ENCODE results near the gene SEMA6B.

SEMA6B gene, protein sequence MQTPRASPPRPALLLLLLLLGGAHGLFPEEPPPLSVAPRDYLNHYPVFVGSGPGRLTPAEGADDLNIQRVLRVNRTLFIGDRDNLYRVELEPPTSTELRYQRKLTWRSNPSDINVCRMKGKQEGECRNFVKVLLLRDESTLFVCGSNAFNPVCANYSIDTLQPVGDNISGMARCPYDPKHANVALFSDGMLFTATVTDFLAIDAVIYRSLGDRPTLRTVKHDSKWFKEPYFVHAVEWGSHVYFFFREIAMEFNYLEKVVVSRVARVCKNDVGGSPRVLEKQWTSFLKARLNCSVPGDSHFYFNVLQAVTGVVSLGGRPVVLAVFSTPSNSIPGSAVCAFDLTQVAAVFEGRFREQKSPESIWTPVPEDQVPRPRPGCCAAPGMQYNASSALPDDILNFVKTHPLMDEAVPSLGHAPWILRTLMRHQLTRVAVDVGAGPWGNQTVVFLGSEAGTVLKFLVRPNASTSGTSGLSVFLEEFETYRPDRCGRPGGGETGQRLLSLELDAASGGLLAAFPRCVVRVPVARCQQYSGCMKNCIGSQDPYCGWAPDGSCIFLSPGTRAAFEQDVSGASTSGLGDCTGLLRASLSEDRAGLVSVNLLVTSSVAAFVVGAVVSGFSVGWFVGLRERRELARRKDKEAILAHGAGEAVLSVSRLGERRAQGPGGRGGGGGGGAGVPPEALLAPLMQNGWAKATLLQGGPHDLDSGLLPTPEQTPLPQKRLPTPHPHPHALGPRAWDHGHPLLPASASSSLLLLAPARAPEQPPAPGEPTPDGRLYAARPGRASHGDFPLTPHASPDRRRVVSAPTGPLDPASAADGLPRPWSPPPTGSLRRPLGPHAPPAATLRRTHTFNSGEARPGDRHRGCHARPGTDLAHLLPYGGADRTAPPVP

GRCh38 chr19:4559569-4559968, at the start of gene SEMA6B:
Gene SEMA6B, minus strand, starts transcription at chr19:4559684. Its CDS starts 1,227 bp downstream, at chr19:4558457.
- no peak within 1 kb of the TSS for H3K27ac ChIP-seq (ENCODE audit: low read depth, low read length)
- peaks cover 3% of the 10 kb centered on the region for H3K27me3 ChIP-seq (ENCODE audit: control insufficient read depth, insufficient read depth, low read length)
- H3K9ac ChIP-seq (ENCODE audit: low read length): no peak within 1 kb of the TSS
- no peaks in the 10 kb centered on the region for H3K36me3 ChIP-seq (ENCODE audit: control insufficient read depth, insufficient read depth, low read length)
- H3K4me1 ChIP-seq (ENCODE audit: control insufficient read depth, insufficient read depth, low read length): no peaks in the 10 kb centered on the region
- H3K4me3 ChIP-seq (ENCODE audit: low read length): no peak within 1 kb of the TSS

DNA sequence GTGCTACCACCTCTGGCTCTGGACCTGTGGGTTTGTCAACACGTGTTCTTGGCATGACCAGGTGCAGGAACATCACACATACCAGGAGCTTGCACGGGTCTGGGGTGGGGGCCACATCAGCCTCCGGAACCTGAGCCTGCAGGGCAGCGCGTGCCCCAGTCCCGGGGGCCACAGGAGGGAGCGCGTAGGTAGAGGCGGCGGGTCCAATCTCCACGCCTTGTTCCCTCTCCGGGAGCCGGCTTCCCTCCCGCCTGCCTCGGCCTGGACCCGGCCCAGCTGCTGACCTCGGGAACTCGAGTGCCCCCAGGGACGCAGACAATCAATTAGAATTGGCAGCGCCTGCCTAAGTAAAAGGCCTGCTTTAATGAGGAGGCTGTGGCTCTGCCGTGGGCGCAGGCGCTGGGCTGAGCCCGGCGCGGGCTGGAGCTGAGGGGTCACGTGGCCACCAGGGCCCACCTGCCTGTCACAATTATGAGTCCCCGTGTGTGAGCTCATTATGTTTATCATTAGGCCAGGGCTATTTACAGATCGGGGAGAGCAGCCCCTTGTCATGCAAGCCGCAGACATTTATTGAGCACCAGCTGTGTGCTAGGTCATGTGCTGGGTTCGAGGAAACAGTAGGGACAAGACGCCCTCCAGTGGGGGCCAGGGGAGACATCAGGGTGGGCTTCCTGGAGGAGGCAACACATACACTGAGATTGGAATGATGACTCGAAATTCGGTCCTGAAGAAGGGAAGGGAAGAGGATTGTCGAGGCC, 47.6 kb upstream of the SEMA6B start:
- H3K27ac ChIP-seq (ENCODE audit: low read depth, low read length): no peak overlapping the region
- H3K4me1 ChIP-seq (ENCODE audit: control insufficient read depth, insufficient read depth, low read length): no peaks in the 10 kb centered on the region
- no peaks in the 10 kb centered on the region for H3K27me3 ChIP-seq (ENCODE audit: control insufficient read depth, insufficient read depth, low read length)
- H3K4me3 ChIP-seq (ENCODE audit: low read length): no peak overlapping the region
- H3K36me3 ChIP-seq (ENCODE audit: control insufficient read depth, insufficient read depth, low read length): no peaks in the 10 kb centered on the region
- no peak overlapping the region for H3K9ac ChIP-seq (ENCODE audit: low read length)

DNA sequence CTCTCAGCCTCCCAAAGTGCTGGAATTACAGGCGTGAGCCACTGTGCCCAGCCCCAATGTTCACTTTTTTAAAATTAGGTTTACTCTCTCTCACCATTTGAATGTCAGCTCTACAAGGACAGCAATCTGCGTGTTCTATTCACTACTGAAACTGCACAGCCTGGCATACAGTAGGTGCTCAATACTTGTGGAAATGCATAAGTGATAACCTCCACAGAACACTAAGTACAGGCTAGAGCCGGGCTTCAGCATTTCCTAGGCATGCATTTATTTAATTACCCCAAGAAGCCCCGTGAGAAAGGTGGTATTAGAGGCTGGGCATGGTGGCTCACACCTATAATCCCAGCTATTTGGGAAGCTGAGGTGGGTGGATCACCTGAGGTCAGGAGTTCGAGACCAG, 46.7 kb upstream of the SEMA6B start:
- no peaks in the 10 kb centered on the region for H3K36me3 ChIP-seq (ENCODE audit: control insufficient read depth, insufficient read depth, low read length)
- H3K27me3 ChIP-seq (ENCODE audit: control insufficient read depth, insufficient read depth, low read length): no peaks in the 10 kb centered on the region
- no peak overlapping the region for H3K27ac ChIP-seq (ENCODE audit: low read depth, low read length)
- no peak overlapping the region for H3K4me3 ChIP-seq (ENCODE audit: low read length)
- H3K4me1 ChIP-seq (ENCODE audit: control insufficient read depth, insufficient read depth, low read length): no peaks in the 10 kb centered on the region
- H3K9ac ChIP-seq (ENCODE audit: low read length): no peak overlapping the region

DNA sequence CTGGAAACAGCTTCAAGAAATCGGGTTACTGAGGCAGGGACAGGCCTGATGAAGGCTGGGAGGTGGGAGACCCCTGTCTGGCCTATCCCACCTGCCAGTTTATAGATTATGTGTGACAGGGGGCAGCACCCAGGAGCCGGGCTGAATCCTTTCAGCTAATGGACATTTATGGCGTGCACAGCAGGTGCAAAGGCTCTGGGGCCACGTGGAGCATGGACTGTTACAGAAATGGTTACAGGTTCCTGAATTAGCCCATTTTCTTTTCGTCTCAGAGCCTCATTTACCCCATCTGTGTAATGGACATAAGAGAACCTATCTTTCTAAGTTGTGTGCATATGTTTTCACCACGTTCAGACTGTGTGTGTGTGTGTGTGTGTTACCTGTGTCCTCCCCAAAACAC, 45.4 kb upstream of the SEMA6B start:
- Histone ChIP-seq H3K36me3 (ENCODE audit: control insufficient read depth, insufficient read depth, low read length) (no peaks in the 10 kb centered on the region), H3K4me3 (ENCODE audit: low read length) (no peak overlapping the region), H3K27ac (ENCODE audit: low read depth, low read length) (no peak overlapping the region), H3K4me1 (ENCODE audit: control insufficient read depth, insufficient read depth, low read length) (no peaks in the 10 kb centered on the region), H3K27me3 (ENCODE audit: control insufficient read depth, insufficient read depth, low read length) (peaks cover 3% of the 10 kb centered on the region), H3K9ac (ENCODE audit: low read length) (no peak overlapping the region)

DNA sequence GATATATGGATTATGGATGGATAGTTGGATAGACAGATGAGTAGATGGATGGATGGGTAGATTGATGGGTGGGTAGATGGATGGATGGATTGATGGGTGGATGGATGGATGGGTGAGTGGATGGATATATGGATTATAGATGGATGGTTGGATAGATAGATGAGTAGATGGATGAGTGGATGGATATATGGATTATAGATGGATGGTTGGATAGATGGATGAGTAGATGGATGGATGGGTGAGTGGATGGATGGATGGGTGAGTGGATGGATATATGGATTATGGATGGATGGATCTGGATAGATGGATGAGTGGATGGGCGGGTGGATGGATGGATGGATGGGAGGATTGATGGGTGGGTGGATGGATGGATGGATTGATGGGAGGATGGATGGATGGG, 43.4 kb upstream of the SEMA6B start:
- no peak overlapping the region for H3K27ac ChIP-seq (ENCODE audit: low read depth, low read length)
- no peak overlapping the region for H3K9ac ChIP-seq (ENCODE audit: low read length)
- no peaks in the 10 kb centered on the region for H3K36me3 ChIP-seq (ENCODE audit: control insufficient read depth, insufficient read depth, low read length)
- H3K4me3 ChIP-seq (ENCODE audit: low read length): no peak overlapping the region
- peaks cover 3% of the 10 kb centered on the region for H3K27me3 ChIP-seq (ENCODE audit: control insufficient read depth, insufficient read depth, low read length)
- no peaks in the 10 kb centered on the region for H3K4me1 ChIP-seq (ENCODE audit: control insufficient read depth, insufficient read depth, low read length)

- Histone ChIP-seq H3K4me3 (ENCODE audit: low read length) (no peak overlapping the region), H3K9ac (ENCODE audit: low read length) (no peak overlapping the region), H3K36me3 (ENCODE audit: control insufficient read depth, insufficient read depth, low read length) (no peaks in the 10 kb centered on the region), H3K27ac (ENCODE audit: low read depth, low read length) (no peak overlapping the region), H3K27me3 (ENCODE audit: control insufficient read depth, insufficient read depth, low read length) (peaks cover 3% of the 10 kb centered on the region), H3K4me1 (ENCODE audit: control insufficient read depth, insufficient read depth, low read length) (no peaks in the 10 kb centered on the region)
These were observed 42.8 kb upstream of the SEMA6B start for GRCh38 chr19:4602173-4602788.

GRCh38 chr19:4600893-4601292, 41.4 kb upstream of the SEMA6B start:
- H3K4me1 ChIP-seq (ENCODE audit: control insufficient read depth, insufficient read depth, low read length): no peaks in the 10 kb centered on the region
- no peaks in the 10 kb centered on the region for H3K36me3 ChIP-seq (ENCODE audit: control insufficient read depth, insufficient read depth, low read length)
- peaks cover 3% of the 10 kb centered on the region for H3K27me3 ChIP-seq (ENCODE audit: control insufficient read depth, insufficient read depth, low read length)
- no peak overlapping the region for H3K27ac ChIP-seq (ENCODE audit: low read depth, low read length)
- H3K4me3 ChIP-seq (ENCODE audit: low read length): no peak overlapping the region
- no peak overlapping the region for H3K9ac ChIP-seq (ENCODE audit: low read length)

DNA sequence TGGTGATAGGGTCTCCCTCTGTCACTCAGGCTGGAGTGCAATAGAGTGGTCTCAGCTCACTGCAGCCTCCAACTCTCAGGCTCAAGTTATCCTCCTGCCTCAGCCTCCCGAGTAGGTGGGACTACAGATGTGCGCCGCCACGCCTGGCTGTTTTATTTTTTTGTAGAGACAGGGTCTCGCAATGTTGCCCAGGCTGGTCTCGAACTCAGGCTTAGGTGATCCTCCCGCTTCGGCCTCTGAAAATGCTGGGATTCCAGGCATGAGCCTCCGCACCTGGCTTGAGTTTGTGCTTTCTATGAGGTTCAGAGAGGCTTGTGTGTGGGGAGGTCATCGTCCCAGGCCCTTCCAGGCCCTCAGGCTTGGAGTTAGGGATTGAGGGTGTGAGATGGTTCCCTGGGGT, 40.6 kb upstream of the SEMA6B start:
- H3K9ac ChIP-seq (ENCODE audit: low read length): no peak overlapping the region
- no peaks in the 10 kb centered on the region for H3K36me3 ChIP-seq (ENCODE audit: control insufficient read depth, insufficient read depth, low read length)
- no peak overlapping the region for H3K27ac ChIP-seq (ENCODE audit: low read depth, low read length)
- H3K4me3 ChIP-seq (ENCODE audit: low read length): no peak overlapping the region
- H3K4me1 ChIP-seq (ENCODE audit: control insufficient read depth, insufficient read depth, low read length): no peaks in the 10 kb centered on the region
- peaks cover 3% of the 10 kb centered on the region for H3K27me3 ChIP-seq (ENCODE audit: control insufficient read depth, insufficient read depth, low read length)

GRCh38 chr19:4598712-4599111, 39.2 kb upstream of the SEMA6B start:
- H3K27me3 ChIP-seq (ENCODE audit: control insufficient read depth, insufficient read depth, low read length): peaks cover 3% of the 10 kb centered on the region
- no peak overlapping the region for H3K9ac ChIP-seq (ENCODE audit: low read length)

DNA sequence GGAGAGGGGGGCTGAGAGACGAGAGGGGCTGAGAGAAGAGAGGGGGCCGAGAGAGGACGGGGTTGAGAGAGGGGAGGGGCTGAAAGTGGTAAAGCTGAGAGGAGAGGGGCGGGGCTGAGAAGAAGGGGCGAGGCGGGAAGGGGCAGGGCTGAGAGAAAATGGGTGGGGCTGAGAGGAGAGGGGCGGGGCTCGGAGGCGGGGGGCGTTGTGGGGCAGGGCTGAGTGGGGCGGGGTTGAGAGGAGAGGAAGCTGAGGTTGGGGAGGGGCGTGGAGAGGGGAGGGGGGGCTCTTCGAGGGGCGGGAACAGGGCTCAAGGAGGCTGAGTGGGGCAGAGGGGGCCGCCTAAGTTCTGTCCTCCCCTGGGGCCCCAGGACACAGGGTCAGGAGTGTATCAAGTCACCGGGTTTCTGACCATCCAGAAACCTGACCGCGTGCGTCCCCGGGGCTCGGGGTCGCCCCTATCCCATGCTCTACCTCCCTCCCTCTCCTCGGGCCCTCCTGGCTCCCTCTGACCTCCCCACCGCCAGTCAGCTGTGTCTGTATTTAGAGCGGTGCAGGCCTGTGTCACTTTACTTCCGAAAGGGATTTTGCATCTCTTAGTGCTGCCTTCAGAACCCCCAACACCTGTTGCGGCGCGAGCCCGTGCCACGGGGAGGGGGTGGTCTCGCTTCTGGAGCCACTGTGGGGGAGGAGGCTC, 38.6 kb upstream of the SEMA6B start:
- Histone ChIP-seq H3K4me3 (ENCODE audit: low read length) (no peak overlapping the region), H3K36me3 (ENCODE audit: control insufficient read depth, insufficient read depth, low read length) (no peaks in the 10 kb centered on the region), H3K27me3 (ENCODE audit: control insufficient read depth, insufficient read depth, low read length) (peaks cover 3% of the 10 kb centered on the region), H3K4me1 (ENCODE audit: control insufficient read depth, insufficient read depth, low read length) (no peaks in the 10 kb centered on the region), H3K9ac (ENCODE audit: low read length) (no peak overlapping the region), H3K27ac (ENCODE audit: low read depth, low read length) (no peak overlapping the region)

More at GRCh38 chr19:4598712-4599111, 39.2 kb upstream of the SEMA6B start:
- H3K27ac ChIP-seq (ENCODE audit: low read depth, low read length): no peak overlapping the region
- no peak overlapping the region for H3K4me3 ChIP-seq (ENCODE audit: low read length)
- no peaks in the 10 kb centered on the region for H3K36me3 ChIP-seq (ENCODE audit: control insufficient read depth, insufficient read depth, low read length)
- no peaks in the 10 kb centered on the region for H3K4me1 ChIP-seq (ENCODE audit: control insufficient read depth, insufficient read depth, low read length)

GRCh38 chr19:4597278-4597974, 37.9 kb upstream of the SEMA6B start:
- Histone ChIP-seq H3K9ac (ENCODE audit: low read length) (no peak overlapping the region), H3K27ac (ENCODE audit: low read depth, low read length) (no peak overlapping the region), H3K4me1 (ENCODE audit: control insufficient read depth, insufficient read depth, low read length) (no peaks in the 10 kb centered on the region), H3K36me3 (ENCODE audit: control insufficient read depth, insufficient read depth, low read length) (no peaks in the 10 kb centered on the region), H3K27me3 (ENCODE audit: control insufficient read depth, insufficient read depth, low read length) (peaks cover 5% of the 10 kb centered on the region), H3K4me3 (ENCODE audit: low read length) (no peak overlapping the region)

Data from rectal smooth muscle tissue (tissue), 1 donor.